ENCODE measurements around the gene VPS41.

The VPS41 gene

GRCh38 chr7:38880035-38880434 is 29.0 kb downstream of the VPS41 start:
- no peak for TF ChIP-seq CTCF (IDR thresholded peaks at IDR 0.05; ENCODE audit: low read length, missing control alignments)
- no peak for DNase-seq (ENCODE audit: low read depth)
- H3K4me3 ChIP-seq (replicated peaks; ENCODE audit: low read depth, low read length) = no peak overlapping the region

- H3K4me3 ChIP-seq (replicated peaks; ENCODE audit: low read depth, low read length) = no peak overlapping the region
- no peak for DNase-seq (ENCODE audit: low read depth)
- no peak for TF ChIP-seq CTCF (IDR thresholded peaks at IDR 0.05; ENCODE audit: low read length, missing control alignments)
Measured at GRCh38 chr7:38878694-38879457, 30.1 kb downstream of the VPS41 start.

DNA sequence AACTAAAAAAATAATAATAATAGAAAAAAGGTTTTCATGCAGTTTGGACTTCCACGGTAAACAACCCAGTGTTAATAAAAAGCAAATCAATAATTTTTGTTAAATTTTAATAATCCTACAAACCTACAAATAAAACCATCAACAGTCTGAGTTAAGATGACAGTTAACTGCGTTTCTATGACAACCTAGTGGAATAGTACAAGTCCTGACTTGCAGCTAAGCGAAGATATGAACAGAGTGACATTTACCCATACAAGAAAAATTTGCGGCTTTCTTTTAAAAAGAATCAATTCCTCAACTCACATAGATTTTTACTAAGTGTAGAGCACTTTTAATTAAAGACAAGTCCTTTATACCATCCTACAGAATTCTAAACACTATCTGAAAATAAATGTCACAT is 35.6 kb downstream of the VPS41 start:
- DNase-seq (ENCODE audit: low read depth) = no peak

DNA sequence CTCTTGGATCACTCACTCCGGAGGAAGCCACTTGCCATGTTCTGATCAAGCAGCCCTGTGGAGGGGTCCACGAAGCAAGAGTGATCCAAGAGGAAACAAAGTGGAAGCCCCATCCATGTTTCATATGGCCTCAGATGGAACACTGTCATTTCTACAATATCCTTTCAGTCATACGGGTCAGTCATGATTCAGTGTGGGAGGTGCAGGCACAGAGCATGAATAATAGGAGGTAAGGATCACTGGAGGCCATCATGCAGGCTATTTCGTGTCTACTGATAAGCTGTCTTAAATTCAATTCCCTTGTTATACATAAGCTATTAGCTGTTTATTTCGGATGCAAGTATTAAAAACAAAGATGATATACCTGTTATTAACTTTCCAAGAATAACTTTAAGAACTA is 36.8 kb downstream of the VPS41 start:
- DNase-seq (ENCODE audit: low read depth) = no peak
- no peak overlapping the region for H3K4me3 ChIP-seq (replicated peaks; ENCODE audit: low read depth, low read length)
- TF ChIP-seq CTCF (IDR thresholded peaks at IDR 0.05; ENCODE audit: low read length, missing control alignments) = no peak

More for the DNA sequence above, 35.6 kb downstream of the VPS41 start:
- TF ChIP-seq CTCF (IDR thresholded peaks at IDR 0.05; ENCODE audit: low read length, missing control alignments) = no peak
- no peak overlapping the region for H3K4me3 ChIP-seq (replicated peaks; ENCODE audit: low read depth, low read length)

DNA sequence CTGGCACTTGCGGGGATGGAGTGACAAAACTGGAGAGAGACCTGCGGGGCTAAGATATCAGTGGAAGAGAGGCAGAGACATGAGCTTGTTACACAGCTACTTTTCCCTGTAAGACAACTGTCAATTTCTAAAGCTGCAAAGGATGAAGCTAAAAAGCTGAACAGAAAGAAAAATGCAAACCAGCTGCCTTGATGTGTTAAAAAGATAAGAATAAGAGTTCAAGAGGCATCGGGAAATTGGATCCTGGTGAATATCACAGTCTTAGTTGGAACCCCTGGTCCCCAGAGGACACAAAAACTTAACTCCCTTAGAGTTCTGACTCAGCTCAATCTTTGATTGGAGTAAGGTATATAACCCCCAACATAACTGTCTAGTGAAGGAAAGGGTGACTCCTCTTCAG is 38.8 kb downstream of the VPS41 start:
- H3K4me3 ChIP-seq (replicated peaks; ENCODE audit: low read depth, low read length) = no peak overlapping the region
- TF ChIP-seq CTCF (IDR thresholded peaks at IDR 0.05; ENCODE audit: low read length, missing control alignments) = no peak
- DNase-seq (ENCODE audit: low read depth) = no peak

- H3K4me3 ChIP-seq (replicated peaks; ENCODE audit: low read depth, low read length) = no peak overlapping the region
- TF ChIP-seq CTCF (IDR thresholded peaks at IDR 0.05; ENCODE audit: low read length, missing control alignments) = no peak
- DNase-seq (ENCODE audit: low read depth) = no peak
Measured at GRCh38 chr7:38863601-38864291, 45.2 kb downstream of the VPS41 start.
